ENCODE data around the gene C17orf107.

Gene C17orf107

GRCh38 chr17:4893272-4893671, 6.1 kb upstream of the C17orf107 start:
- no peak overlapping the region for H3K27ac ChIP-seq
- DNase-seq = no peak
- no peak overlapping the region for H3K4me3 ChIP-seq (ENCODE audit: low read depth, low read length)
- TF ChIP-seq CTCF (IDR thresholded peaks at IDR 0.05; ENCODE audit: low read depth, low read length, missing control alignments) = no peak
- peaks cover 54% of the 10 kb centered on the region for H3K36me3 ChIP-seq (replicated peaks)
- H3K27me3 ChIP-seq (replicated peaks) = no peaks in the 10 kb centered on the region
- in situ Hi-C loops (cut with HindIII; ENCODE audit: low pct_ligation_motif_present, low sequenced_read_pairs) = no loop called here

DNA sequence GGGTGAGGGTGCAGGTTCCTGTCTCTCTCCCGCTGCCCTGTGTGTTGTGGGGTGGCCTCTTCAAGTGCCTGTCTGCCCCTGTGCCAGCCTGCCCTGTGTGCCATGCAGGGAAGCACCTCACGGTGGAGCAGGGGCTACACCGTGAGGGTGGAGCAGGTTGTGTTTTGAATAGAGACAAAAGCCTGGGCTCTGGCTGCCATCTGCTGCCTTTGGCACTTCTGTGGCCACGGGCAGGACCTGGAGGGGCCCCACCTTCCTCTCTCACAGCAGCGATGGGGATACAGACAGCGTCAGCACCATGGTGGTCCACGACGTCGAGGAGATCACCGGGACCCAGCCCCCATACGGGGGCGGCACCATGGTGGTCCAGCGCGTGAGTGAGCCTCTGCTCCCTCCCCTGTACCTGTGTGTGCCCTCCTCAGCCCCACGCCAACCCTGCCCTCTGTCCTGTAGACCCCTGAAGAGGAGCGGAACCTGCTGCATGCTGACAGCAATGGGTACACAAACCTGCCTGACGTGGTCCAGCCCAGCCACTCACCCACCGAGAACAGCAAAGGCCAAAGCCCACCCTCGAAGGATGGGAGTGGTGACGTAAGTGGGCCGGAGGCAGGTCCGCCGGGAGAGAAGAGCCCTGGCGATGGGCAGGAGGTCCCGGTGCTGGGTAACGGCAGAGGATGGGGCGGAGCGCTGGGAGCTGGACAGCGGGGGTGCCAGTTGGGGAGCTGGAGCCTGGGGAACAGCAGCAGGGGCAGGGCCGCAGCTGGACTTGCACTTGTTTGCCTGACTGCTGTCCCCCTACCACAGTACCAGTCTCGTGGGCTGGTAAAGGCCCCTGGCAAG, 5.4 kb upstream of the C17orf107 start:
- no peak overlapping the region for H3K27ac ChIP-seq

DNA sequence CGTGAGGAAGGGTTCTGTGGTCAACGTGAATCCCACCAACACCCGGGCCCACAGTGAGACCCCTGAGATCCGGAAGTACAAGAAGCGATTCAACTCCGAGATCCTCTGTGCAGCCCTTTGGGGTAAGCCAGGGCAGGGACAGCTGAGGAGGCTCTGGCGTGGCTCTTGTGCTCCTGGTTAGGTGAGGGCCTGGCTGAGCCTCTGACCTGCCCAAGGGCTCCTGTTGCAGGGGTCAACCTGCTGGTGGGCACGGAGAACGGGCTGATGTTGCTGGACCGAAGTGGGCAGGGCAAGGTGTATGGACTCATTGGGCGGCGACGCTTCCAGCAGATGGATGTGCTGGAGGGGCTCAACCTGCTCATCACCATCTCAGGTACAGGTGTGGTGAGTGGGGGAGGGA, 4.2 kb upstream of the C17orf107 start:
- no peak for DNase-seq
- TF ChIP-seq CTCF (IDR thresholded peaks at IDR 0.05; ENCODE audit: low read depth, low read length, missing control alignments) = no peak
- in situ Hi-C loops (cut with HindIII; ENCODE audit: low pct_ligation_motif_present, low sequenced_read_pairs) = no loop called here
- Histone ChIP-seq H3K36me3 (replicated peaks) (peaks cover 53% of the 10 kb centered on the region), H3K27ac (no peak overlapping the region), H3K4me3 (ENCODE audit: low read depth, low read length) (no peak overlapping the region), H3K27me3 (replicated peaks) (no peaks in the 10 kb centered on the region)

More for the DNA sequence above, 5.4 kb upstream of the C17orf107 start:
- no peak overlapping the region for H3K4me3 ChIP-seq (ENCODE audit: low read depth, low read length)
- H3K36me3 ChIP-seq (replicated peaks) = peaks cover 53% of the 10 kb centered on the region
- TF ChIP-seq CTCF (IDR thresholded peaks at IDR 0.05; ENCODE audit: low read depth, low read length, missing control alignments) = no peak
- no peak for DNase-seq
- H3K27me3 ChIP-seq (replicated peaks) = no peaks in the 10 kb centered on the region
- in situ Hi-C loops (cut with HindIII; ENCODE audit: low pct_ligation_motif_present, low sequenced_read_pairs) = no loop called here

- TF ChIP-seq CTCF (IDR thresholded peaks at IDR 0.05; ENCODE audit: low read depth, low read length, missing control alignments) = peak; percentile 34
- H3K36me3 ChIP-seq (replicated peaks) = peaks cover 46% of the 10 kb centered on the region
- H3K4me3 ChIP-seq (ENCODE audit: low read depth, low read length) = no peak overlapping the region
- in situ Hi-C loops (cut with HindIII; ENCODE audit: low pct_ligation_motif_present, low sequenced_read_pairs) = no loop called here
- H3K27me3 ChIP-seq (replicated peaks) = no peaks in the 10 kb centered on the region
- no peak for DNase-seq
- no peak overlapping the region for H3K27ac ChIP-seq
Measured at GRCh38 chr17:4895657-4896331, 3.5 kb upstream of the C17orf107 start.

GRCh38 chr17:4896332-4897197, 2.8 kb upstream of the C17orf107 start:
- no peak for DNase-seq
- no peak overlapping the region for H3K4me3 ChIP-seq (ENCODE audit: low read depth, low read length)
- in situ Hi-C loops (cut with HindIII; ENCODE audit: low pct_ligation_motif_present, low sequenced_read_pairs) = no loop called here
- H3K36me3 ChIP-seq (replicated peaks) = peaks cover 42% of the 10 kb centered on the region
- peak; percentile 3 for TF ChIP-seq CTCF (IDR thresholded peaks at IDR 0.05; ENCODE audit: low read depth, low read length, missing control alignments)
- H3K27ac ChIP-seq = no peak overlapping the region
- no peaks in the 10 kb centered on the region for H3K27me3 ChIP-seq (replicated peaks)

All from brain microvascular endothelial cell (primary cell).